HuH-7 (cell line): ENCODE measurements around the gene LDB2.

Experiments used
- DNase-seq: peaks from one replicate; pipeline ENCODE4 v3.0.0; 2011; ENCODE audit warnings: low spot score

Gene LDB2

DNA sequence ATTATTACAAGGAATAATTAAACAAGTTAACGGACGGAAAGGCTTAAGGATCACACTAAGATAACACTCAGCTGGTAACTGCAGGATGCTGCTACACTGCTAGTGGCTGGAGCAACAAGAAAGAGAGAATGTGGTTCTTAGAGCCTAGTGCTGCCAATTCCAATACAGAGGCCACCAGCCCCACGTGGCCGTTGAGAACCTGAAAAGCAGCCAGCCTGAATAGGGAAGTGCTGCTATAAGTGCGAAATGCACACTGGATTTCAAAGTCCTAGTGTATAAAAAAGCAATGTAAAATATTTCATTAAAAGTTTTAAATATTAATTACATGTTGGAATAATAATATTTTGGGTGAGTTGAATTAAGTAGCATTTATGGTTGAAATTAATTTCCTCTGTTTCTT, 414.9 kb downstream of the LDB2 start:
- DNase-seq, result no peak

DNA sequence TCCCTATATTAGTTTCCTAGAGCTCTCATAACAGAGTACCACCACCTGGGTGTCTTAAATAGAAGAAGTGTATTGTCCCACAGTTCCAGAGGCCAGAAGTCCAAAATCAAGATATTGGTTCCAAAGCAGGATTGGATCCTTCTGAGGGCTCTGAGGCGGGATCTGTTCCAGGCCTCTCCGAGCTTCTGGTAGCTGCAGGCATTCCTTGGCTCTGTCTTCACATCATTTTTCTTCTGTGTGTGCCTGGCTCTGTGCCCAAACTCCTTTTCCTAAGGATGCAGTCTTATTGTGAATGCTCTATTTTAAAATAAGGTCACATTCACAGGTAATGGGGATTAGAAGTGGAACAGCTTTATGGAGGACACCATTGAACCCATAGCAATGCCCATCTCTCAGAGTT, 418.4 kb downstream of the LDB2 start:
- DNase-seq, result no peak

GRCh38 chr4:16472537-16472936, 425.9 kb downstream of the LDB2 start:
- DNase-seq, result no peak

- DNase-seq, result no peak
These were observed 431.4 kb downstream of the LDB2 start for GRCh38 chr4:16467061-16467460.

DNA sequence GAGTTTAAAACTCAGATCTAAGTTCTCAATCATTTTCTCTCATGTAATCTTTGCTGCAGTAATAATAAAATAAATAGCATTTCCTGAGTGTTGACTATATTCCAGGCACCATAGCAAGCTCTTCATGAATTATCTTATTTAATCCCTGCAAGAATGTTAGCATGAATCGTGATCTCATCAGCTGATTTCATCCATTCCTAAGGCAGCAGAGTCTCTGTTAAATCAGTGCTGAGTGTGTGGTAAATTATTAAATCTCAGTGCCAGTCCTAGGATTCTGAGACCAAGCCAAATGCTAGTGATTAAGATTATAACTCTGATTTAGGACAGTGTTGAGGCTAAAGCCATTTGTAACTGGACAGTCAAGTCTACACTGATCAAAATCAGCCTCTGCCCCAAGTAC, 431.9 kb downstream of the LDB2 start:
- DNase-seq, result no peak

GRCh38 chr4:16464651-16465050, 433.8 kb downstream of the LDB2 start:
- DNase-seq, result no peak

- DNase-seq, result no peak
These were observed 435.8 kb downstream of the LDB2 start for GRCh38 chr4:16462656-16463055.

GRCh38 chr4:16461362-16461761, 437.1 kb downstream of the LDB2 start:
- no peak for DNase-seq

DNA sequence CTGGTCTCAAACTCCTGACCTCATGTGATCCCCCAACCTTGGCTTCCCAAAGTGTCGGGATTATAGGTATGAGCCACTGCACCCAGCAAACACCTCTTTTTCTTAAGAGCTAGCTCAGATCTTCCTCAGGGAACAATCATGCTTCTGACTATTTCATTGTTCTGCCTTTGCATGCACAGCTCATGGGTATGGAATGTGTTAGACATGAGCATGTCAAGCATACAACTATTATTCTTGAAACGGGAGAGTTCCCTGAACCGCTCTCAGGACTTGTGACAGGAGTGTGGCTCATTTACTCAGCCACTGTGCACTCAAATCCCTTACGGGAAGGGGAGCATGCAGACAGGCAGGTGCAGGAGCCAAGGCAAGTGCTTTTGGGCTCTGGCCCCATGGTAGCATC, 440.5 kb downstream of the LDB2 start:
- no peak for DNase-seq
